Stimulated activated CD8-positive, alpha-beta memory T cell treated with anti-CD3 and anti-CD28 coated beads, Interleukin-12 subunit alpha, Interleukin-12 subunit beta, amount 100 ng/mL, for 1 hour (primary cell): ENCODE data around the gene NPY4R2.
"Not testable (repeated sequence)": the region's sequence is repeated elsewhere in the genome, so short reads cannot be mapped to it uniquely, and the experiment has no call there.

Experiments
- DNase-seq: peaks from one replicate; pipeline ENCODE4 v3.0.0-alpha.2; 2020; ENCODE audit warnings: low read depth

NPY4R2 gene

DNA sequence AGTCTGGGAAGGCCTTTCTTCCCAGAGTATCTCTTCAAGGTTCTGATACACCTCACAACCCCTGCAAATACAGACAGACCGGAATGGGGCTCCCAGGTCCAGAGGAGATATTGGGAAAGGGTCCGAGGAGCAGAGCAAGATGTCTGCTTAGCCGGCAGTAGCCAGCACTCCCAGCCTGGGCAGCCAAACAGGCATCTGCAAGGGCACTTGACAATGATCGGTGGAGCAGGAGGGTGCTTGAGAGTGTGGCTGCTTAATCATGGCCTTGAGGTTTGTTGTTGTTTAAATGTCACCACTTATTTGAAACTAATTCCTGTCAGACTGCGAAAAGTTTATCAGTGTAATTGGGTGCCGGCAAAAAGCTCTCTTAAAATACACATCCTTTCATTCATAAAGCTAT lies 15.0 kb downstream of the NPY4R2 start:
- not testable (repeated sequence) for DNase-seq

GRCh38 chr10:47936772-47937228 lies 18.3 kb downstream of the NPY4R2 start:
- DNase-seq, result not testable (repeated sequence)

GRCh38 chr10:47937634-47938033 lies 19.2 kb downstream of the NPY4R2 start:
- not testable (repeated sequence) for DNase-seq

GRCh38 chr10:47940821-47941220 lies 22.4 kb downstream of the NPY4R2 start:
- DNase-seq, result not testable (repeated sequence)

GRCh38 chr10:47941379-47941778 lies 22.9 kb downstream of the NPY4R2 start:
- not testable (repeated sequence) for DNase-seq

DNA sequence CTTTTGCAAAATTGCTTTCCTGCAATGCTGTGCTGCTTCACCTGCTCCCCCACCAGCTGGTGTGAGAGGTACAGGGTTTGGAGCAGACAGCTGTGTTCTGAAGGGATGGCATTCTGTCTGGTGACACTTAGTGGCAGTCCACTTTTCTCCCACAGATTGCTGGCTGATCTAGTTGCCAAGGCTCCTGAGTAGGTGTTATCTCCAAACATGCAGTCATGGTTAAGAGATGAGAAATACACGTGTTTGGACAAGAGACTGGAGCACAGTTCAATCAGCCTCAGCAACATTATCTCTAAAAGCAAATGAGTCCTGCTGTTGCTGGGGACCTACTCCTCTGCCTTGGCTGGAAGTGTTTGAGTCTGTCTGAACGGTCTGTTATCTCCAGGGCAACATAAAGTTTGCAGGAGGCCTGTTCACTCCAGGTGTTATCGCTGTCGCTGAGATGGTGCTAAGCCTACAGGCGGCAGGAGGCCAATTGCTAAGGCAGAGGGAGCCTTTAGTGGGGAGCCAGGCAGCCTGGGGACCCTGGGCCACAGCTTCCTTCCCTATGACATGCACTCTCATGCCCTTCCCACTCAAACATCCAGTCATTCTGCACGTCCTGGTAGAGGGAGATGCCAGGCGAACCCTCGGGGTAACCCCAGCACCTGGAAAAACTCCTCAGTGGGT lies 24.0 kb downstream of the NPY4R2 start:
- DNase-seq, result not testable (repeated sequence)

- DNase-seq, result not testable (repeated sequence)
Measured at GRCh38 chr10:47943328-47943727, 24.9 kb downstream of the NPY4R2 start.

DNA sequence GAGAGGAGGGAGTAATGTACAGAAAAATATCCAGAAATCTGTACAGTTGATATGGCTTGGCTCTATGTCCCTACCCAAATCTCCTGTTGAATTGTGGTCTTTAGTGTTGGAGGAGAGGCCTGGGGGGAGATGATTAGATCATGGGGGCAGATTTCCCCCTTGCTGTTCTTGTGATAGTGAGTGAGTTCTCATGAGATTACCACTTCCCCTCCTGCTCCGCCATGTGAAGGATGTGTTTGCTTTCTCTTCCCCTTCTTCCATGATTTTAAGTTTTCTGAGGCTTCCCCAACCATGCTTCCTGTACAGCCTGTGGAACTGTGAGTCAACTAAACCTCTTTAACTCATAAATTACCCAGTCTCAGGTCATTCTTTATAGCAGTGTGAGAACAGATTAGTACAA lies 29.0 kb downstream of the NPY4R2 start:
- DNase-seq, result not testable (repeated sequence)

- not testable (repeated sequence) for DNase-seq
Measured at GRCh38 chr10:47957158-47957557, 38.7 kb downstream of the NPY4R2 start.

GRCh38 chr10:47959677-47960076 lies 41.2 kb downstream of the NPY4R2 start:
- not testable (repeated sequence) for DNase-seq

GRCh38 chr10:47960699-47961098 lies 42.2 kb downstream of the NPY4R2 start:
- not testable (repeated sequence) for DNase-seq

GRCh38 chr10:47962785-47963184 lies 44.3 kb downstream of the NPY4R2 start:
- not testable (repeated sequence) for DNase-seq

- not testable (repeated sequence) for DNase-seq
Measured at GRCh38 chr10:47964280-47965063, 46.0 kb downstream of the NPY4R2 start.

GRCh38 chr10:47968988-47969387 lies 50.5 kb downstream of the NPY4R2 start:
- DNase-seq, result not testable (repeated sequence)

- not testable (repeated sequence) for DNase-seq
Measured at GRCh38 chr10:47970047-47970446, 51.6 kb downstream of the NPY4R2 start.

DNA sequence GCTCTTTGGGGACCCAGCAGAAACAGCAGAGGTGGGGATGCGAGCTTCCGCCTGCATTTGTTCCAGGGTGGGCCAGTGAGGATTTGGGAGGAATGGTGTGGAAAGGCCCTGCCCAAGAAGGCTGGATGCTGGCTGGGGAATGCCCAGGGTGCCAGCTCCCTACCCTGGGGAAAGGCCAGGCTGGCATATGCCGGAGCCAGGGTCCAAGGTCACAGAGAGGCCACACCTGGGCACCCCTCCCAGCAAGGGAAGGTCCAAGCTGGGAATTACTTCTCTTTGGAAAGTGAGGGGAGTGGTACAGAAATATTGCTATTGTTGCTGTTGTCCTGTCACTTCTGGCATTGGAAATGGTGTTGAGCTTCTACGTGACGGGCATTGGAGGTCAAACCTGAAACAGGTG lies 53.1 kb downstream of the NPY4R2 start:
- not testable (repeated sequence) for DNase-seq

DNA sequence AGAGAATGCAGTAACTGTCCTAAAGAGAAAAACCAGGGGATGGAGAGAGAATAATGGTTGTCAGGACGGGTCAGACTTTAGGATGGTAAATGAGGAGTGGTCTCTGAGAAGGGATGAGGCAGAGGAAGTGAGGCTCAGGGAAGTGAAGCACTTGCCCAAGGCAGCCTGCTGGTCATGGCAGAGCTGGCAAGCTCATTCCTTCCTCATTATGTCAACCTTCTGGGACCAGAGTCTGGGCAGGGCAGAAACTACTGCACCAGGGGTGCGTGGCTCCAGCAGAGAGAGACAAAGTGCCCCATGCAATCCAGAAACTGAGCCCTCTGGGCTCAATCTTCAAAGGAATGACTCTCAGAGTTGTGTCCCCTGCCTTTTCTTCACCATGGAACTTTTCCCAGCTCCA lies 53.6 kb downstream of the NPY4R2 start:
- not testable (repeated sequence) for DNase-seq
